Left ventricle myocardium inferior (tissue), 1 donor: ENCODE data around the gene IGF2BP1. TPM values are rescaled to one million over a fixed set of nuclear protein-coding genes. Genes with fewer than 3 reads are reported as not detected.

ENCODE experiments used
- DNase-seq: peaks from one replicate; pipeline ENCODE4 v3.0.0-alpha.2; 2020
- H3K27ac ChIP-seq: fragments of 200-600 bp; replicated peaks from 2 replicates; pipeline ENCODE4 v1.8.0; 2021
- H3K27me3 ChIP-seq: fragments of 200-600 bp; 2 replicates; pipeline ENCODE4 v1.8.0; 2021; ENCODE audit warnings: low read depth
- H3K36me3 ChIP-seq: fragments of 200-600 bp; 2 replicates; pipeline ENCODE4 v1.8.0; 2021
- H3K4me1 ChIP-seq: fragments of 200-600 bp; 2 replicates; pipeline ENCODE4 v1.8.0; 2021
- H3K4me3 ChIP-seq: fragments of 200-600 bp; 2 replicates; pipeline ENCODE4 v1.8.0; 2021; ENCODE audit warnings: mild to moderate bottlenecking, moderate library complexity
- H3K9me3 ChIP-seq: fragments of 200-600 bp; replicated peaks from 2 replicates; pipeline ENCODE4 v1.8.0; 2021
- CTCF ChIP-seq: fragments of 200-600 bp; IDR thresholded peaks from 2 replicates; pipeline ENCODE4 v1.8.0; 2021; ENCODE audit warnings: antibody characterized with exemption, mild to moderate bottlenecking, borderline replicate concordance
- intact Hi-C: fragments of 100-400 bp; cut with micrococcal nuclease; formaldehyde crosslinking; loops from one replicate; pipeline ENCODE4 v1.11.0; 2022
- total RNA-seq: library from RNA; stranded (reverse); fragmentation: NEBNext Ultra II Directional; extraction: Animal tissue kit (Norgen Biotek cat#: 25700); gene quantifications from one replicate; pipeline ENCODE4 v1.2.1, GENCODE V29; 2021
- donor health status: DM: no; HTN: yes; CAD: no; lungs with severe emphysema.

The IGF2BP1 gene
- total RNA-seq, 1 donor from 2014 or later: not detected

- intact Hi-C loops: no loop called here
- Histone ChIP-seq H3K36me3 (no peaks in the 10 kb centered on the region), H3K27me3 (peaks cover 97% of the 10 kb centered on the region)
Measured at GRCh38 chr17:49018748-49019147, 21.6 kb downstream of the IGF2BP1 start.

GRCh38 chr17:49020609-49021008 lies 23.4 kb downstream of the IGF2BP1 start:
- Histone ChIP-seq H3K4me3 (no peak overlapping the region), H3K27me3 (peaks cover 94% of the 10 kb centered on the region), H3K9me3 (no peaks in the 10 kb centered on the region), H3K27ac (no peak overlapping the region), H3K4me1 (no peaks in the 10 kb centered on the region), H3K36me3 (no peaks in the 10 kb centered on the region)
- intact Hi-C loops: no loop called here
- DNase-seq: no peak
- TF ChIP-seq CTCF: no peak

More at GRCh38 chr17:49018748-49019147, 21.6 kb downstream of the IGF2BP1 start:
- Histone ChIP-seq H3K4me3 (no peak overlapping the region), H3K4me1 (peaks cover under 1% of the 10 kb centered on the region), H3K27ac (no peak overlapping the region), H3K9me3 (no peaks in the 10 kb centered on the region)
- TF ChIP-seq CTCF: no peak
- no peak for DNase-seq

- Histone ChIP-seq H3K4me3 (no peak overlapping the region), H3K9me3 (no peaks in the 10 kb centered on the region), H3K36me3 (no peaks in the 10 kb centered on the region), H3K4me1 (no peaks in the 10 kb centered on the region), H3K27ac (no peak overlapping the region), H3K27me3 (peaks cover 94% of the 10 kb centered on the region)
- intact Hi-C loops: no loop called here
- TF ChIP-seq CTCF: no peak
- DNase-seq: no peak
Measured at GRCh38 chr17:49021095-49021767, 24.0 kb downstream of the IGF2BP1 start.

- intact Hi-C loops: no loop called here
- H3K4me3 ChIP-seq: no peak overlapping the region
- H3K27me3 ChIP-seq: peaks cover 90% of the 10 kb centered on the region
- no peaks in the 10 kb centered on the region for H3K9me3 ChIP-seq
- DNase-seq: no peak
- no peak overlapping the region for H3K27ac ChIP-seq
- H3K4me1 ChIP-seq: no peaks in the 10 kb centered on the region
- H3K36me3 ChIP-seq: no peaks in the 10 kb centered on the region
- TF ChIP-seq CTCF: no peak
Measured at GRCh38 chr17:49021768-49022103, 24.6 kb downstream of the IGF2BP1 start.

DNA sequence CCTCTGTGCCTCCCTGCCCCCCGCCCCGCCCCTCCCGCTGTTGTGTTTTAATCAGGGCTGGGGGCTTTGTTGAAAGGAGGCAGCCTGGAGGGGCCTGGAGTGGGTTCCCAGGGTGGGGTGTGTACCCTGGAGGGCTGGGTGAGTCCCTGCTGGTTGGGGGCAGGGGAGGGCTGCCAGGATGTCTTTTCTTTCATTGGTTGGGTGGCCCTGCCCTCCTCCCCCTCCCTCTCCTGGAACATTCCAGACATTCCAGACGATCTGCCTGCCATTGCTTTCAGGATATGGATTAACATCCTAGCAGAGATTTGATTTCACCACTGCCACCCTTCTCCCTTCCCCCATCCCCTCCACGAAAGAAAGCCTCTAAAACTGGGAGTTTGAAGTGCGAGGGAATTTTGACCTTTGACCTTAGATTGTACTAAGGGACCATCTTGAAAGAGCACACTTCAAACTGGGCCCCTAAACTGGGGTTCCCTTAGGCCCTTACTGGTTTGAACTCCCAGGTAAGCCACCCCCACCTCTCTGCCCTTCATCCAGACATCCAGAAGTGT lies 25.3 kb downstream of the IGF2BP1 start:
- Histone ChIP-seq H3K9me3 (no peaks in the 10 kb centered on the region), H3K27ac (no peak overlapping the region), H3K4me1 (no peaks in the 10 kb centered on the region), H3K4me3 (no peak overlapping the region), H3K36me3 (no peaks in the 10 kb centered on the region), H3K27me3 (peaks cover 87% of the 10 kb centered on the region)
- DNase-seq: no peak
- intact Hi-C loops: no loop called here
- TF ChIP-seq CTCF: no peak
